ENCODE measurements around the gene RNF146. TPM values are rescaled to one million over a fixed set of nuclear protein-coding genes. Genes with fewer than 3 reads are reported as not detected.

RNF146 gene
- total RNA-seq, 4 donors from 2014 or later, result 67.8 to 118 (median 98.1) TPM

- no peak for TF ChIP-seq CTCF (IDR thresholded peaks at IDR 0.05; ENCODE audit: low read depth)
These were observed 65.8 kb downstream of the RNF146 start for GRCh38 chr6:127332383-127332961.

Small RNA genes within 50 kb of the gene (small RNA-seq; reads per million reads assigned to genes)
- not detected for gene RNA5SP217

Other genes starting within 250 kb of the RNF146 start
- 10 to 100 TPM in 1 of 4 donors, 1 to 10 TPM in 3; 2.3 to 10.2 (median 2.5) TPM for gene RSPO3, start 148.2 kb upstream of the RNF146 start, total RNA-seq
- gene ECHDC1, start 76.7 kb downstream of the RNF146 start, total RNA-seq, result 100 to 1,000 TPM in 3 of 4 donors, 10 to 100 TPM in 1; 83.8 to 139 (median 122) TPM
- 10 to 100 TPM in 3 of 4 donors, 1 to 10 TPM in 1; 7.2 to 85.9 (median 51.7) TPM for gene KIAA0408, start 192.5 kb downstream of the RNF146 start, total RNA-seq